SIG-M5 treated with dmso at 0.1 percent for 504 hours (cell line): ENCODE measurements around the gene BIRC6.
A peak's percentile ranks its signal among the peaks of the same experiment; 100 is the strongest.
"Not testable (repeated sequence)": the region's sequence is repeated elsewhere in the genome, so short reads cannot be mapped to it uniquely, and the experiment has no call there.

Experiments used
- DNase-seq: peaks from one replicate; lab custom pipeline; 2025; ENCODE audit not compliant: unreplicated experiment; lab: John Stamatoyannopoulos, UW

Gene BIRC6

GRCh38 chr2:32356681-32357317, at the start of gene BIRC6:
BIRC6 (plus strand) TSS chr2:32357023; CDS start chr2:32357162, 139 bp downstream.
- peak; percentile 96 for DNase-seq

- DNase-seq, result no peak
These were observed 46.2 kb upstream of the BIRC6 start for GRCh38 chr2:32310577-32310976.

GRCh38 chr2:32314886-32315285, 41.9 kb upstream of the BIRC6 start:
- DNase-seq, result no peak

GRCh38 chr2:32328679-32329078, 28.1 kb upstream of the BIRC6 start:
- not testable (repeated sequence) for DNase-seq

GRCh38 chr2:32329180-32329980, 27.4 kb upstream of the BIRC6 start:
- not testable (repeated sequence) for DNase-seq

- no peak for DNase-seq
These were observed 26.7 kb upstream of the BIRC6 start for GRCh38 chr2:32330136-32330535.

- DNase-seq, result no peak
These were observed 14.0 kb upstream of the BIRC6 start for GRCh38 chr2:32342801-32343200.

GRCh38 chr2:32350797-32351196, 6.0 kb upstream of the BIRC6 start:
- not testable (repeated sequence) for DNase-seq

GRCh38 chr2:32355976-32356680, 695 bp upstream of the BIRC6 start:
- DNase-seq, result peak; percentile 41

- no peak for DNase-seq
These were observed 691 bp downstream of the BIRC6 start for GRCh38 chr2:32357318-32358110.

- DNase-seq, result no peak
These were observed 1.3 kb downstream of the BIRC6 start for GRCh38 chr2:32358111-32358482.

GRCh38 chr2:32360416-32360815, 3.6 kb downstream of the BIRC6 start:
- no peak for DNase-seq

GRCh38 chr2:32362997-32363396, 6.2 kb downstream of the BIRC6 start:
- not testable (repeated sequence) for DNase-seq

GRCh38 chr2:32363597-32363996, 6.8 kb downstream of the BIRC6 start:
- DNase-seq, result no peak

- DNase-seq, result not testable (repeated sequence)
These were observed 7.5 kb downstream of the BIRC6 start for GRCh38 chr2:32364290-32364689.

- DNase-seq, result not testable (repeated sequence)
These were observed 8.9 kb downstream of the BIRC6 start for GRCh38 chr2:32365679-32366078.

- DNase-seq, result no peak
These were observed 9.8 kb downstream of the BIRC6 start for GRCh38 chr2:32366595-32366994.

GRCh38 chr2:32369222-32369621, 12.4 kb downstream of the BIRC6 start:
- DNase-seq, result no peak

- not testable (repeated sequence) for DNase-seq
These were observed 14.1 kb downstream of the BIRC6 start for GRCh38 chr2:32370942-32371341.

- no peak for DNase-seq
These were observed 15.8 kb downstream of the BIRC6 start for GRCh38 chr2:32372519-32373182.
